Measurements from ENCODE around the gene FOXA1. TPM values are rescaled to one million over a fixed set of nuclear protein-coding genes. Genes with fewer than 3 reads are reported as not detected.

FOXA1 gene
- total and polyA plus RNA-seq, 9 of the 15 experiments (the other 6 are each of a cell fraction or from before 2014, with no cell fraction given) = 0.20 to 3.0 (median 1.3) TPM

- TF ChIP-seq, protein P1, sequence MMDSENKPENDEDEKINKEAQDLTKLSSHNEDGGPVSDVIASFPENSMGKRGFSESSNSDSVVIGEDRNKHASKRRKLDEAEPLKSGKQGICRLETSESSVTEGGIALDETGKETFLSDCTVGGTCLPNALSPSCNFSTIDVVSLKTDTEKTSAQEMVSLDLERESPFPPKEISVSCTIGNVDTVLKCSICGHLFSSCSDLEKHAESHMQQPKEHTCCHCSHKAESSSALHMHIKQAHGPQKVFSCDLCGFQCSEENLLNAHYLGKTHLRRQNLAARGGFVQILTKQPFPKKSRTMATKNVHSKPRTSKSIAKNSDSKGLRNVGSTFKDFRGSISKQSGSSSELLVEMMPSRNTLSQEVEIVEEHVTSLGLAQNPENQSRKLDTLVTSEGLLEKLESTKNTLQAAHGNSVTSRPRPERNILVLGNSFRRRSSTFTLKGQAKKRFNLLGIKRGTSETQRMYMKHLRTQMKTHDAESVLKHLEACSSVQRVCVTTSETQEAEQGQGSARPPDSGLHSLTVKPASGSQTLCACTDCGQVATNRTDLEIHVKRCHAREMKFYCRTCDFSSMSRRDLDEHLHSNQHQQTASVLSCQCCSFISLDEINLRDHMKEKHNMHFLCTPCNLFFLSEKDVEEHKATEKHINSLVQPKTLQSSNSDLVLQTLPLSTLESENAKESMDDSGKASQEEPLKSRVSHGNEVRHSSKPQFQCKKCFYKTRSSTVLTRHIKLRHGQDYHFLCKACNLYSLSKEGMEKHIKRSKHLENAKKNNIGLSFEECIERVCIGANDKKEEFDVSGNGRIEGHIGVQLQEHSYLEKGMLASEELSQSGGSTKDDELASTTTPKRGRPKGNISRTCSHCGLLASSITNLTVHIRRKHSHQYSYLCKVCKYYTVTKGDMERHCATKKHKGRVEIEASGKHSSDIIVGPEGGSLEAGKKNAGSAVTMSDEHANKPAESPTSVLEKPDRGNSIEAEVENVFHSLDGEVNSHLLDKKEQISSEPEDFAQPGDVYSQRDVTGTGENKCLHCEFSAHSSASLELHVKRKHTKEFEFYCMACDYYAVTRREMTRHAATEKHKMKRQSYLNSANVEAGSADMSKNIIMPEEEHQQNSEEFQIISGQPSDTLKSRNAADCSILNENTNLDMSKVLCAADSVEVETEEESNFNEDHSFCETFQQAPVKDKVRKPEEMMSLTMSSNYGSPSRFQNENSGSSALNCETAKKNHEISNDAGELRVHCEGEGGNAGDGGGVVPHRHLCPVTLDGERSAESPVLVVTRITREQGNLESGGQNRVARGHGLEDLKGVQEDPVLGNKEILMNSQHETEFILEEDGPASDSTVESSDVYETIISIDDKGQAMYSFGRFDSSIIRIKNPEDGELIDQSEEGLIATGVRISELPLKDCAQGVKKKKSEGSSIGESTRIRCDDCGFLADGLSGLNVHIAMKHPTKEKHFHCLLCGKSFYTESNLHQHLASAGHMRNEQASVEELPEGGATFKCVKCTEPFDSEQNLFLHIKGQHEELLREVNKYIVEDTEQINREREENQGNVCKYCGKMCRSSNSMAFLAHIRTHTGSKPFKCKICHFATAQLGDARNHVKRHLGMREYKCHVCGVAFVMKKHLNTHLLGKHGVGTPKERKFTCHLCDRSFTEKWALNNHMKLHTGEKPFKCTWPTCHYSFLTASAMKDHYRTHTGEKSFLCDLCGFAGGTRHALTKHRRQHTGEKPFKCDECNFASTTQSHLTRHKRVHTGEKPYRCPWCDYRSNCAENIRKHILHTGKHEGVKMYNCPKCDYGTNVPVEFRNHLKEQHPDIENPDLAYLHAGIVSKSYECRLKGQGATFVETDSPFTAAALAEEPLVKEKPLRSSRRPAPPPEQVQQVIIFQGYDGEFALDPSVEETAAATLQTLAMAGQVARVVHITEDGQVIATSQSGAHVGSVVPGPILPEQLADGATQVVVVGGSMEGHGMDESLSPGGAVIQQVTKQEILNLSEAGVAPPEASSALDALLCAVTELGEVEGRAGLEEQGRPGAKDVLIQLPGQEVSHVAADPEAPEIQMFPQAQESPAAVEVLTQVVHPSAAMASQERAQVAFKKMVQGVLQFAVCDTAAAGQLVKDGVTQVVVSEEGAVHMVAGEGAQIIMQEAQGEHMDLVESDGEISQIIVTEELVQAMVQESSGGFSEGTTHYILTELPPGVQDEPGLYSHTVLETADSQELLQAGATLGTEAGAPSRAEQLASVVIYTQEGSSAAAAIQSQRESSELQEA (IDR thresholded peaks at IDR 0.05; ENCODE audit: low read depth) = no peak
- TF ChIP-seq NFIX (CRISPR knock-in tag; IDR thresholded peaks at IDR 0.05; ENCODE audit: low read depth) = no peak
- TF ChIP-seq, protein P2, sequence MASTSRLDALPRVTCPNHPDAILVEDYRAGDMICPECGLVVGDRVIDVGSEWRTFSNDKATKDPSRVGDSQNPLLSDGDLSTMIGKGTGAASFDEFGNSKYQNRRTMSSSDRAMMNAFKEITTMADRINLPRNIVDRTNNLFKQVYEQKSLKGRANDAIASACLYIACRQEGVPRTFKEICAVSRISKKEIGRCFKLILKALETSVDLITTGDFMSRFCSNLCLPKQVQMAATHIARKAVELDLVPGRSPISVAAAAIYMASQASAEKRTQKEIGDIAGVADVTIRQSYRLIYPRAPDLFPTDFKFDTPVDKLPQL (IDR thresholded peaks at IDR 0.05; ENCODE audit: extremely low read depth, insufficient read length) = no peak
- TF ChIP-seq GMEB1 (CRISPR knock-in tag; IDR thresholded peaks at IDR 0.05) = no peak
These were observed 13.6 kb upstream of the FOXA1 start (continued) for GRCh38 chr14:37608649-37609048.
